ENCODE data around the gene ARID5B.
A peak's percentile ranks its signal among the peaks of the same experiment; 100 is the strongest.

The ARID5B gene

DNA sequence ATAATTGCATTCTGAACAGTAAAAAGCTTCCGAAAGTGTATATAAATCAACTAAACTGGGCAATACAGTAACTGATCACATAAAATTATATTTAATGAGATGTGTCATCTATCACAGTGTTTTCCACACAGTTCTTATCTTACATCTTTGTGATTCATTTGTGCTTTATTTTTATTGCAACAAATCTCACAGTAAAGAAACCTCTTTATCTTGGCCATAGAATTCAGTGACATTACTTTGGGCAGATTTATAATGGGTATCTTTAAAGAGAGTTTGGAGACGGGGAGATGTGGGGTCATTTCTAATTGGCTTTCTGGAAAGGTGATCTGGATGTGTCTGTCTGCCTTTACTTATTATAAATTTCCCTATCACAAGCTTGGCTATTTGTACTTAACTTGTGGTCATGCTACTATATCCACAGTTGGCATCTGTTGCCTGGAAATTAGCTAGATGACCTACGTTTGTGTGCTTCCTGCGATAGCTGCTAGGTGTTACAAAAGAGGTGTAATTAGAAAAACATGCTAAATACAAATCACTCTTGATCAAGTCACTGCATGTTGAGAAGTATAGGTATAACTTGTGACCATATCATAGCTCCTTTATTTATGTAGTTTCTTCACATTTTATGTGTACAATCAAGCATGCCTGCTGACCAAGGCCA, 123.8 kb downstream of the ARID5B start (continued):
- TF ChIP-seq ZNF2 (tag by site-specific recombination; IDR thresholded peaks at IDR 0.05): 0 out of 2 replicates have a peak, but pooled peaks have one; percentile 27
- no peak for TF ChIP-seq ZNF561 (tag by site-specific recombination; IDR thresholded peaks at IDR 0.05; ENCODE audit: borderline replicate concordance)
- TF ChIP-seq, protein P1, sequence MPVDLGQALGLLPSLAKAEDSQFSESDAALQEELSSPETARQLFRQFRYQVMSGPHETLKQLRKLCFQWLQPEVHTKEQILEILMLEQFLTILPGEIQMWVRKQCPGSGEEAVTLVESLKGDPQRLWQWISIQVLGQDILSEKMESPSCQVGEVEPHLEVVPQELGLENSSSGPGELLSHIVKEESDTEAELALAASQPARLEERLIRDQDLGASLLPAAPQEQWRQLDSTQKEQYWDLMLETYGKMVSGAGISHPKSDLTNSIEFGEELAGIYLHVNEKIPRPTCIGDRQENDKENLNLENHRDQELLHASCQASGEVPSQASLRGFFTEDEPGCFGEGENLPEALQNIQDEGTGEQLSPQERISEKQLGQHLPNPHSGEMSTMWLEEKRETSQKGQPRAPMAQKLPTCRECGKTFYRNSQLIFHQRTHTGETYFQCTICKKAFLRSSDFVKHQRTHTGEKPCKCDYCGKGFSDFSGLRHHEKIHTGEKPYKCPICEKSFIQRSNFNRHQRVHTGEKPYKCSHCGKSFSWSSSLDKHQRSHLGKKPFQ (tag by site-specific recombination; IDR thresholded peaks at IDR 0.05): peak; percentile 56
- TF ChIP-seq, protein P2, sequence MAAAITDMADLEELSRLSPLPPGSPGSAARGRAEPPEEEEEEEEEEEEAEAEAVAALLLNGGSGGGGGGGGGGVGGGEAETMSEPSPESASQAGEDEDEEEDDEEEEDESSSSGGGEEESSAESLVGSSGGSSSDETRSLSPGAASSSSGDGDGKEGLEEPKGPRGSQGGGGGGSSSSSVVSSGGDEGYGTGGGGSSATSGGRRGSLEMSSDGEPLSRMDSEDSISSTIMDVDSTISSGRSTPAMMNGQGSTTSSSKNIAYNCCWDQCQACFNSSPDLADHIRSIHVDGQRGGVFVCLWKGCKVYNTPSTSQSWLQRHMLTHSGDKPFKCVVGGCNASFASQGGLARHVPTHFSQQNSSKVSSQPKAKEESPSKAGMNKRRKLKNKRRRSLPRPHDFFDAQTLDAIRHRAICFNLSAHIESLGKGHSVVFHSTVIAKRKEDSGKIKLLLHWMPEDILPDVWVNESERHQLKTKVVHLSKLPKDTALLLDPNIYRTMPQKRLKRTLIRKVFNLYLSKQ (tag by site-specific recombination; IDR thresholded peaks at IDR 0.05; ENCODE audit: borderline replicate concordance): no peak
- peak; percentile 56; the same call in 1 of the 2 replicates for TF ChIP-seq ZSCAN30 (tag by site-specific recombination; IDR thresholded peaks at IDR 0.05)
- TF ChIP-seq, protein P3, sequence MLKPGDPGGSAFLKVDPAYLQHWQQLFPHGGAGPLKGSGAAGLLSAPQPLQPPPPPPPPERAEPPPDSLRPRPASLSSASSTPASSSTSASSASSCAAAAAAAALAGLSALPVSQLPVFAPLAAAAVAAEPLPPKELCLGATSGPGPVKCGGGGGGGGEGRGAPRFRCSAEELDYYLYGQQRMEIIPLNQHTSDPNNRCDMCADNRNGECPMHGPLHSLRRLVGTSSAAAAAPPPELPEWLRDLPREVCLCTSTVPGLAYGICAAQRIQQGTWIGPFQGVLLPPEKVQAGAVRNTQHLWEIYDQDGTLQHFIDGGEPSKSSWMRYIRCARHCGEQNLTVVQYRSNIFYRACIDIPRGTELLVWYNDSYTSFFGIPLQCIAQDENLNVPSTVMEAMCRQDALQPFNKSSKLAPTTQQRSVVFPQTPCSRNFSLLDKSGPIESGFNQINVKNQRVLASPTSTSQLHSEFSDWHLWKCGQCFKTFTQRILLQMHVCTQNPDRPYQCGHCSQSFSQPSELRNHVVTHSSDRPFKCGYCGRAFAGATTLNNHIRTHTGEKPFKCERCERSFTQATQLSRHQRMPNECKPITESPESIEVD (tag by site-specific recombination; IDR thresholded peaks at IDR 0.05): peak; percentile 89
- TF ChIP-seq, protein P4, sequence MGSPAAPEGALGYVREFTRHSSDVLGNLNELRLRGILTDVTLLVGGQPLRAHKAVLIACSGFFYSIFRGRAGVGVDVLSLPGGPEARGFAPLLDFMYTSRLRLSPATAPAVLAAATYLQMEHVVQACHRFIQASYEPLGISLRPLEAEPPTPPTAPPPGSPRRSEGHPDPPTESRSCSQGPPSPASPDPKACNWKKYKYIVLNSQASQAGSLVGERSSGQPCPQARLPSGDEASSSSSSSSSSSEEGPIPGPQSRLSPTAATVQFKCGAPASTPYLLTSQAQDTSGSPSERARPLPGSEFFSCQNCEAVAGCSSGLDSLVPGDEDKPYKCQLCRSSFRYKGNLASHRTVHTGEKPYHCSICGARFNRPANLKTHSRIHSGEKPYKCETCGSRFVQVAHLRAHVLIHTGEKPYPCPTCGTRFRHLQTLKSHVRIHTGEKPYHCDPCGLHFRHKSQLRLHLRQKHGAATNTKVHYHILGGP (tag by site-specific recombination; IDR thresholded peaks at IDR 0.05): peak; percentile 56
- peak; percentile 50; the same call in 1 of the 2 replicates for TF ChIP-seq GLI2 (tag by site-specific recombination; IDR thresholded peaks at IDR 0.05; ENCODE audit: borderline replicate concordance, low read depth)
- peak; percentile 84 for TF ChIP-seq FEZF1 (tag by site-specific recombination; IDR thresholded peaks at IDR 0.05)
- TF ChIP-seq, protein P5, sequence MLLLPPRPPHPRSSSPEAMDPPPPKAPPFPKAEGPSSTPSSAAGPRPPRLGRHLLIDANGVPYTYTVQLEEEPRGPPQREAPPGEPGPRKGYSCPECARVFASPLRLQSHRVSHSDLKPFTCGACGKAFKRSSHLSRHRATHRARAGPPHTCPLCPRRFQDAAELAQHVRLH (tag by site-specific recombination; IDR thresholded peaks at IDR 0.05): peak; percentile 81

DNA sequence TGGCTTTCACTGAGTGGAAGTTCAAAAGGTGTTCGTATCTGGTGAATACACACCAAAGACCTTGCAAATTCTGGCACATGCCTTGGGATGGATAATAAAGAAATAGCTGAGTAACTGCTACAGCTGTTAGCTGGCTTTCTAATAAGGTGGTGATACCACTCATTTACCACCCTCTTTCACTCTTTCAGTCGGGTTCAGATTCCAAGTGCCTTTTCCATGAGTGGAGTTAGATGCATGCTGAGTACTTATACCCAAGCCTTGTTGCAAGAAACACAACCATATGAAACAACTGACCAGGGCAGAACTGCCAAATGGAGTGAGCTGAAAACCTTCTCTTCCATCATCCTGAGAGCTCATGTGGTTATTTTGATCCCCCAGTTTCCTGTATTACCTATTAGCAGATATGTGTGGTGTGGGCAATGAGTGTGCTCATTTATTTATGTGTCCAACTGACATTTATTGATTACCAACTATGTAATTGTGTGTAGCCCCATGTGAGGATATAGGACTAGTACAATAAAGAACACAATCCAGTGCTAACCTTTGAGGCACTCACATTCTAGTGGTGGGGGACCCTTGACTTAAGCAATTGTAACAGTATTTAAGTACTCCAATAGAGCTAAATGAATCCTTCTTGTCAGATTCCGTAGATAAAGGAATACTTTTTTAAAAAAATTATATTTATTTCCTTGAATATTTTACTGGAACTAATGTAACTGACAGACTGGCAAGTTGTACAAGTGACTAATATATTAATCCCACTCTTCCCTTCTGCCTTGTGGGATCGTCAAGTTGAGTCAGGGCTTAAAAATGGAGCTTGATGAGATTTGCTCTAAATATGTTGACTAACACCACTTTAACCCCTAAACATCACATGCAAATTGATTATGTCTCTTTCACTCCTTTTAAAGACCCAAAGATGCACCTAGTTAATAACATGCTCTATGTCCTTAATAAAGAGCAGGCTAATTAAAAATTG, 124.7 kb downstream of the ARID5B start:
- TF ChIP-seq GLIS1 (tag by site-specific recombination; IDR thresholded peaks at IDR 0.05): no peak
- no peak for TF ChIP-seq ZNF184 (tag by site-specific recombination; IDR thresholded peaks at IDR 0.05)
- no peak for TF ChIP-seq GLI4 (tag by site-specific recombination; IDR thresholded peaks at IDR 0.05)
- no peak for TF ChIP-seq ZNF654 (tag by site-specific recombination; IDR thresholded peaks at IDR 0.05; ENCODE audit: low read depth)
- TF ChIP-seq ZNF433 (tag by site-specific recombination; IDR thresholded peaks at IDR 0.05; ENCODE audit: low read depth): no peak

More for the DNA sequence above, 124.7 kb downstream of the ARID5B start:
- H3K4me1 ChIP-seq (ENCODE audit: control insufficient read depth, insufficient read depth, low read length): peaks cover 13% of the 10 kb centered on the region
- no peaks in the 10 kb centered on the region for H3K36me3 ChIP-seq (ENCODE audit: control insufficient read depth in 2 of 2, insufficient read depth in 1 of 2, low read length in 2 of 2)
- ChIA-PET POLR2A (interaction anchor here (0.6 kb wide), 1 partner anchor 1729 kb away, joined by 3 read pairs; no protein-coding TSS in a partner anchor), CTCF (interaction anchor here (0.6 to 1.6 kb wide), 8 partner anchors 8 to 829 kb away, joined by 3 to 7 read pairs (median 4); no protein-coding TSS in a partner anchor)
- H3K4me3 ChIP-seq (ENCODE audit: low read depth, low read length): no peak overlapping the region
- no peaks in the 10 kb centered on the region for H3K9me3 ChIP-seq (ENCODE audit: control insufficient read depth, insufficient read depth, low read depth, low read length)
- H3K27ac ChIP-seq (ENCODE audit: extremely low read depth, low read depth, low read length): no peak overlapping the region

All from HEK293 (cell line).